Activated effector memory CD4-positive, alpha-beta T cell treated with anti-CD3 and anti-CD28 coated beads, Interleukin-2, amount 50 U/mL, for 16 hours (primary cell): Measurements from ENCODE around the gene C7.
"Not testable (repeated sequence)": the region's sequence is repeated elsewhere in the genome, so short reads cannot be mapped to it uniquely, and the experiment has no call there.

Experiments
- DNase-seq: peaks from one replicate; pipeline ENCODE4 v3.0.0-alpha.2; 2020

Gene C7

GRCh38 chr5:40995801-40996586 lies 86.7 kb downstream of the C7 start:
- no peak for DNase-seq

GRCh38 chr5:40999142-40999541 lies 89.8 kb downstream of the C7 start:
- no peak for DNase-seq

DNA sequence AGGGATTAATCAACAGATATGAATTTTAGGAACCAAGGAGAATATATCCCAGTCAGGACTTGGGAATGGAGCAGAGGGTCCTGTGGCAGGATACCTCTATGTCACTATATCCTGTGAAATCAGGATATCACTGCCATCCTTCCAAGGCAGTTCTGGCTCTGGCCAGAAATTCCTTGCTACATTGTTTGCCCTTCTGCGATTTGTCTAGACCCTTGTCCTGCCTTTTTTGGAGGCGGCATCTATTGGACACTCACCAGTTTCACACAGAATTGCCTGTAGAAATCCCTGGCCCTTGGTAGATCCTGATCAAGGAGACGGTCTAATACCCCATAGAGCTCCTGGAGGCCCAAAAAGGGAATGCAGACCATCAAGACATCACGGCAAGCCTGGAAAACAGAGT lies 90.7 kb downstream of the C7 start:
- DNase-seq: no peak

- no peak for DNase-seq
Observed at GRCh38 chr5:41003670-41004376, 94.5 kb downstream of the C7 start.

GRCh38 chr5:41004931-41005330 lies 95.6 kb downstream of the C7 start:
- no peak for DNase-seq

- no peak for DNase-seq
Observed at GRCh38 chr5:41009232-41009631, 99.9 kb downstream of the C7 start.

DNA sequence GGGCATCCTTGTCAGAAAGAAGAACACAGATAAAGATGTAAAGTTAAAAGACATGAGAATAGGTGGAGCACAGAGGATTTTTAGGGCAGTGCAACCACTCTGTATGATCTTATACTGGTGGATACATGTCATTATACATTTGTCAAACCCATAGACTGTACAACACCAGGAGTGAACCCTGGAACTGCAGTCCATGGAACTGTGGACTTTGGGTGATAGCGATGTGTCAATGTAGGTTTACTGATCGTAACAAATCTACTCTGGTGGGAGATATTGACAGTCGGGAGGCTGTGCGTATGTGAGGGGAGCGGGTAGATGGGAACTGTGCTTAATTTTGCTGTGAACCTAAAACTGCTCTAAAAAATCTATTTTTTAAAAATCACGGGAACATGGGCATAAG lies 101.3 kb downstream of the C7 start:
- no peak for DNase-seq

GRCh38 chr5:41012318-41012717 lies 103.0 kb downstream of the C7 start:
- no peak for DNase-seq

GRCh38 chr5:41022600-41022999 lies 113.3 kb downstream of the C7 start:
- DNase-seq: not testable (repeated sequence)
